Lower leg skin (tissue), 3 donors: ENCODE measurements around the gene TMEM132D.

ENCODE experiments used
- POLR2A ChIP-seq, 2 donors: fragments of 450-650 bp; IDR thresholded peaks; one replicate each; pipeline ENCODE4 v1.6.1; 2016 to 2017; ENCODE audit warnings: antibody characterized with exemption in 2 of 2, mild to moderate bottlenecking in 1 of 2, moderate library complexity in 1 of 2
- TF ChIP-seq, protein P1 (sequence below), 3 donors: fragments of 450-650 bp; IDR thresholded peaks; one replicate each; pipeline ENCODE4 v1.5.1; 2016; ENCODE audit warnings: antibody characterized with exemption in 3 of 3, mild to moderate bottlenecking in 3 of 3, moderate library complexity in 2 of 3

DNA sequence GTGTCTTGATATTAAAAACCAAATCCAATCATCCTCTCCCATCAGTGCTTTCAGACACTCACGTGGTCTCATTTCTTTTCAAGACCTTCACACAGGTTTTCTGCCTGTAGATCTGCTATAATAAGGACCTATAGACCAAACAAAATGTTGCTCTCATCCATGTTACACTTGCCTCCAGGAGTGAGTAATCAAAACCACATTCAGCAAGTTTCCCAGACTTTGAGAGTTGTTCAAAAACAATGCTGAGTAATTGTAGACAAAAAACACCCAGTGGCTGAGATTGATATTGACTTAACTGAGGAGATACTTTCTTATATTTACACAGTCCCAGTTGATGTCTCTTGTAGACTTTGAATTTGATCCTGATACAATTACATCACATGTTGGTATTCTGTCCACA, 383.1 kb downstream of the TMEM132D start:
- TF ChIP-seq, protein P1, sequence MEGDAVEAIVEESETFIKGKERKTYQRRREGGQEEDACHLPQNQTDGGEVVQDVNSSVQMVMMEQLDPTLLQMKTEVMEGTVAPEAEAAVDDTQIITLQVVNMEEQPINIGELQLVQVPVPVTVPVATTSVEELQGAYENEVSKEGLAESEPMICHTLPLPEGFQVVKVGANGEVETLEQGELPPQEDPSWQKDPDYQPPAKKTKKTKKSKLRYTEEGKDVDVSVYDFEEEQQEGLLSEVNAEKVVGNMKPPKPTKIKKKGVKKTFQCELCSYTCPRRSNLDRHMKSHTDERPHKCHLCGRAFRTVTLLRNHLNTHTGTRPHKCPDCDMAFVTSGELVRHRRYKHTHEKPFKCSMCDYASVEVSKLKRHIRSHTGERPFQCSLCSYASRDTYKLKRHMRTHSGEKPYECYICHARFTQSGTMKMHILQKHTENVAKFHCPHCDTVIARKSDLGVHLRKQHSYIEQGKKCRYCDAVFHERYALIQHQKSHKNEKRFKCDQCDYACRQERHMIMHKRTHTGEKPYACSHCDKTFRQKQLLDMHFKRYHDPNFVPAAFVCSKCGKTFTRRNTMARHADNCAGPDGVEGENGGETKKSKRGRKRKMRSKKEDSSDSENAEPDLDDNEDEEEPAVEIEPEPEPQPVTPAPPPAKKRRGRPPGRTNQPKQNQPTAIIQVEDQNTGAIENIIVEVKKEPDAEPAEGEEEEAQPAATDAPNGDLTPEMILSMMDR (IDR thresholded peaks at IDR 0.05), result no peak
- TF ChIP-seq POLR2A (IDR thresholded peaks at IDR 0.05), result no peak
